NT2/D1 (cell line): ENCODE measurements around the gene ANKS6.

Experiments used
- YY1 ChIP-seq: IDR thresholded peaks from 2 replicates; pipeline ENCODE4 v1.6.1; 2011; ENCODE audit not compliant: insufficient read length, insufficient read depth
- ZNF274 ChIP-seq: IDR thresholded peaks from 2 replicates; pipeline ENCODE4 v1.6.1; 2011; ENCODE audit warnings: mild to moderate bottlenecking, low read depth, low read length

DNA sequence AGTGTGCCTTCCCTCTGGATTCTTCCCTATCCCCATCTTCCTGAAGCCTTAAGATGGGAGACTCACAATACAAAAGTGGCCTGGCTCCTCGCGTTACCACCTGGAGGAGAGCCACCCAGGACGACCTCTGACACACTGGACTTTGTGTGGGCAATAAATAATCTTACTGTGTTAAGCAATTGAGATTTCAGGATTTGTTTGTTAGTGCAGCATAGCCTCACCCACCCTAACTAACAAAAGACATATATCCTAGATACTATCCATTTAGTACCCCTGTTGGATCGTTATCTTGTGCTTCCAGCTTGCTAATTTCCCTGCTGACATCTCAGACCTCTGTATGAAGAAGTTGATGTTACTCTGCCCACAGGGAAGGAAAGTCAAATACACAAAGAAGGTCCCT is 95.6 kb downstream of the ANKS6 start:
- no peak for TF ChIP-seq ZNF274
- TF ChIP-seq YY1 = no peak
